ENCODE measurements around the gene MOSMO.

DNA sequence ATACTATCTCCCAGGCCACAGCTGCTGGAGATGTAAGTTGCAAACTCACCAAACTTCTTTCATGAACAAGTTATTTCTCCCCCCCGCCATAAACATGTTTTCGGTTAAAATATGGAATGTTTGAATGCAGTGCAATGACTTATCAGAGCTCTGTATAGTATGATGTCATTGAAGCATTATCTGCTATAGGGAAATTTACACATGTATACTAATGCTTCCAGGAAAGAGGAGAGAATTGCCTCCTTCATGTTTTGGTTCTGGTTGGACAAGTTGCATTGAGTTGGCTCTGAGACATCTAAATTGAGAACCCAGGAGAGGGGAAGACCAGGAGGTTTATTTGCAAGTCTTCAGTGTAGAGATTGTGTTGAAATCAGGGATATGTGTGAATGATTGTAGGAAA lies 34.0 kb upstream of the MOSMO start:
- no peak for TF ChIP-seq POLR2A (IDR thresholded peaks at IDR 0.05)
- TF ChIP-seq, protein P1, sequence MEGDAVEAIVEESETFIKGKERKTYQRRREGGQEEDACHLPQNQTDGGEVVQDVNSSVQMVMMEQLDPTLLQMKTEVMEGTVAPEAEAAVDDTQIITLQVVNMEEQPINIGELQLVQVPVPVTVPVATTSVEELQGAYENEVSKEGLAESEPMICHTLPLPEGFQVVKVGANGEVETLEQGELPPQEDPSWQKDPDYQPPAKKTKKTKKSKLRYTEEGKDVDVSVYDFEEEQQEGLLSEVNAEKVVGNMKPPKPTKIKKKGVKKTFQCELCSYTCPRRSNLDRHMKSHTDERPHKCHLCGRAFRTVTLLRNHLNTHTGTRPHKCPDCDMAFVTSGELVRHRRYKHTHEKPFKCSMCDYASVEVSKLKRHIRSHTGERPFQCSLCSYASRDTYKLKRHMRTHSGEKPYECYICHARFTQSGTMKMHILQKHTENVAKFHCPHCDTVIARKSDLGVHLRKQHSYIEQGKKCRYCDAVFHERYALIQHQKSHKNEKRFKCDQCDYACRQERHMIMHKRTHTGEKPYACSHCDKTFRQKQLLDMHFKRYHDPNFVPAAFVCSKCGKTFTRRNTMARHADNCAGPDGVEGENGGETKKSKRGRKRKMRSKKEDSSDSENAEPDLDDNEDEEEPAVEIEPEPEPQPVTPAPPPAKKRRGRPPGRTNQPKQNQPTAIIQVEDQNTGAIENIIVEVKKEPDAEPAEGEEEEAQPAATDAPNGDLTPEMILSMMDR (IDR thresholded peaks at IDR 0.05): no peak

Data from right lobe of liver (tissue), 4 donors.